GM19468 (cell line): ENCODE results near the gene SPRR1A.

Experiments
- ATAC-seq: cut with Tn5 transposase; IDR thresholded peaks from one replicate; pipeline ENCODE4 v1.9.1; 2021; ENCODE audit warnings: mild to moderate bottlenecking, moderate library complexity, moderate number of reproducible peaks; ENCODE audit not compliant: unreplicated experiment; ENCODE audit errors: extremely low read depth

The SPRR1A gene, protein sequence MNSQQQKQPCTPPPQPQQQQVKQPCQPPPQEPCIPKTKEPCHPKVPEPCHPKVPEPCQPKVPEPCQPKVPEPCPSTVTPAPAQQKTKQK

DNA sequence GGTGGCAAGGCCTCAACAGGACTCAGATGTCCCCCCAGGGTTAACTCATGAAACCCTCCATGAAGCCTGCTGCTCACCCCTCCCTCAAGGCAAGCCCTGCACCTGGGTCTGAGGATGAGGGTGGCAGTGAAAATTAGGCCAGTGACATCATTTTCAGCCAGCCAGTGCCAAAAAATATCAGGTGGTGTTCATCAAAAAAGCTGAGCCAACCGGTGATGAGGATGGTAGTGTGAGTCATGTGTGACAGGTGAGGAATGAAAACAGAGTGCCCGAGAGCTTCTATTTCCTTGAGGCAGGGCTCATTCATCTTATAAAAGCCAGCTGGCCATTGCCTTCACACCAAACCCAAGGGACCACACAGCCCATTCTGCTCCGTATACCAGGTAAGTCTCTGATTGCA, at the start of gene SPRR1A:
Gene SPRR1A, plus strand, starts transcription at position 339 of the 400 bp plus-strand sequence. CDS start 1,150 bp downstream, outside the sequence.
- ATAC-seq: no peak

DNA sequence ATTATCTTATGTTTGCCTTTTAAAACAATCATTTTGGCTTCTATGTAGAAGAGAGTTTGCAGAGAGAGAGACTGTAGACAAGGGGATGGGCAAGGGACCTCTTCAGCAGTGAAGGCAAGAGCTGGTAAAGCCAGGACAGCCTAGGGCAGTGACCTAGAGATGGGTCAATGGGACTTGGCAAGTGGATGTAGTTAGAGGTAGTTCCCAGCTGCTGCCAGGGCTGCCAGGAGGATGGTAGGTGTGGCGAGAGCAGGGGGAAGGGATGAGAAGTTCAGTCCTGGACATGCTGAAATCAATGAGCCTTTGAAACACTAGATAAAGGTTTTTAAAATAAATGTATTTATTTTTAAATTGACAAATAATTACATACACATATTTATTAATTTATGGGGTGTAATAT, 43.3 kb upstream of the SPRR1A start:
- no peak for ATAC-seq

DNA sequence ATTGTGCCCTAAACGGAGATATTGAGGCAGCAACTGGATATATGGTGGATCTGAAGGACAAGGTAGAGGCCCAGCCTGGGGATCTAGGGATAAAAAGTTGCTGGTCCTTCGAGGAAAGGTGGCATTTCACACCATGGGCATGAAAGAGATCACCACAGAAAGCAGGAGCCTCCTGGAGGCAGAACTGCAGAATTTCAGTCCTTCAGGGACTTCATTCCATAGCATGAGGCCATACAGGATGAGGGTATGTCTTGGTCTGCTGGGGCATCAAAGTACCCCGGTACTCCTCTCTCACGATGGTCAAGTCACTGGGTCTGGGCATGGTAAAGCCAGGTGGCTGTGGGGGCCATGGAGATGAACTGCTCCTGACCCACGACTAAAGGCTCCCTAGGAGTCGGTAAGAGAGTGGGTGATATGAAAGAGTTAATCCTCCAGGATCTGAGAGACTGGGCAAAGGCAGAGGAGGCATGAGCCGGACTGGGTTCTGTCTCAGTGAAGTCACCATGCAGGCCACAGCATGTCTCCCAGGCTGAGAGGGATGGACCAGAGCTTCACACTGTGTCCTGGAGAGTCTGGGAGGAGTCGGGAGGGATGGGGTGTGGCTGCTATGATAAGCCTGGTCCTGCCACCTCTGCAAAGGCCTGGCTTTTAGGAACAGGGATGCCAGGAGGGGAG, 42.7 kb upstream of the SPRR1A start:
- no peak for ATAC-seq

DNA sequence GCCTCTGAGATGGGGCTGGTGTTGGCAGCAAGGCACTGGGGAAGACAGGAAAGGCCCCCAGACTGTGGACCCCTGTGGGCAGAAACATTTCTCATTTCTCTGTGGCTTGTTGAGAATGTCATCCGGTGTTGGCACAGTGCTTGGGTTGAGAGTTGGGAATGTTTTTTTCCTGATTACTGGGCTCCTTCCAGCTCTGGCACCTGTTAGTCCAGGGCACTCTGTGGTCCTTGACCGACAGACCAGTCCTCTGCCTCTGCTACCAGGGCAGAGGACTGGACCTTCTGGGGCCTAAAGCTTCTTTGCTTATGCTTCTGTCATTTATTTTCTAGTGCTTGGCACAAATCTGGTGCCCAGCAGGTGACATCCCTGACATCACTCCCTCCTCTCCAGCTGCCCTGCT, 41.7 kb upstream of the SPRR1A start:
- ATAC-seq: no peak

DNA sequence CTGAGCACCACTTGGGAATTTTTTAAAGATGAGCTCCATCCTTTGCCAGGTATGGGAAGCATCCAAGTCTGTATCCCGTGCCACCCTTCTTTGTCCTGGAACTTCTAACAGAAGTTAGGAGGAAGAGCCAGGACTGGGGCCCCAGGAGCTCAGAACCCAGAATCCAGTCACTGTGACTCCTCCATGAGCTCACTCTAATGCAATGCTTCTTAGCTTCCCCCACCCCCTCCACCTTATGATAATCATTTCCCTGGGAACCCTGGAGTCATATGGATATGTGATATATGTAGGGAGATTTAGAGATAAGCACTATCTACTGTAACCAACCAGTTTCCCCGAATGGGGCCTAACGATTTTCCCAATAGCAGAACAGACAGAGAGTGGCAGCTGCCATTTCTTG, 37.6 kb upstream of the SPRR1A start:
- no peak for ATAC-seq

DNA sequence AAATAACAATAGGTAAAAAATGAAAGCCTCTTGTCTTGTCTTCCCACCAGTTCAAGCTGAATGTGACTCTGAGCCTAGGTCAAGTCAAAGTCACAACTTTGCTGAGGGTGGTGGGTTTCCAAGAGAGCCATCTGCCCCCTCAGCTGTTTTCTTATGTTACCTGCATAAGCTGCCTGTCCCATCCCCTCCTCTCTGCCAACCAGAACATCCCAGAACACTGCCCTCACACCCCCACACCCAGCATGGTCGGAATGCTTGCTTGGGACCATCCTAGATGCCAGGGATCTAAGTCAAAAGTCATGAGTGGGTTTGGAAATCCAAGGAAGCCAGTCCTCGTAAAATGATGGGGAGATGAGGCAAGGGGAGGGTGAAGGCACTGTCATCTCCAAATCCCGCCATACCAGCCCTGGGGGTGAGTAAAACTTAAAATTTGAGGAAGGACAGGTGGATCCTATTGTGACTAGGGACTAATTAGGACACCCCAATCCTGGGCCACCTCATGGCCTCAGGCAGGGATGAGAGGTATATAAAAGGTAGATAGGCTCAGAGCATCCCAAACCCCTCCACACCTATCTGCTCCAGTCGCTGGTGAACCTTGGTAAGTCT, 37.1 kb upstream of the SPRR1A start, which contains the start of gene SPRR5:
Gene SPRR5, plus strand, starts transcription at position 556 of the 606 bp plus-strand sequence. CDS start 1,349 bp downstream, outside the sequence.
- ATAC-seq: no peak

DNA sequence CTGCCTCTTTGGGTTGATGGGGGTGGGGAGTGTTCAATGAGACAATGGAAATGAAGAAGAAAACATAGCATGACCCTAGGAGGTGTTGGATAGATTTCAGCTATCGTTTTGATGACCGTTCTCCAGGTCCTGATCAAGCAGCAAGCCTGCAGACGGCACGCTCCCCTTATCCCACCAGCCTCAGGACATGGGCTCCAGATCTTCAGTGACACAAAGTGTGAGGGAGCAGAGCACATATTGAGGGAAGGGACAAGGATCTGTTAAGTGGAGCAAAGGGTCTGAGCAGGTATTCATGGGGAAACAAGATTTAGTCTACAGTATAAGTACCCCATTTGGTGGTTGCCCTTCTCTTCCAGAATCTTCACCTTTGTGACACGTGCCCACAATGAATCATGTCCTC, 32.2 kb upstream of the SPRR1A start:
- no peak for ATAC-seq

DNA sequence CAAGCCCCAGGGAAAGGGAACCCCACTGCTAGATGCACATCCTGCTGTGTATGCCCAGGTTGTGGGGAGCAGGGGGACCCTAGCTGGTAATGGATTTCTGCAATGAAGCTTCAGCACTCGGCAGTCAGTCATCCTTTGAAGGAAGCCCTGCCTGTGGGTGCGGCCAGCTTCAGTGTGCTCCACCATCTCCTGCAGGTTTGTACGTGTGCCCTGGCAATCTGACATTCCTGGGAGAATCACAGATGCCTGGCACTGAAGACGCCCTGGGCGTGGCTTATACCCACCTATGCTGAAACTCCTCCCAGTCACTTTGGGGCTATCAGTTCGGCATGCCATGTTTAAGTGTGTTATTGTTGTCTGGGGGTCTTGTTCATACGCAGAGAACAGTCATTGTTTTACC, 30.1 kb upstream of the SPRR1A start:
- ATAC-seq: no peak

DNA sequence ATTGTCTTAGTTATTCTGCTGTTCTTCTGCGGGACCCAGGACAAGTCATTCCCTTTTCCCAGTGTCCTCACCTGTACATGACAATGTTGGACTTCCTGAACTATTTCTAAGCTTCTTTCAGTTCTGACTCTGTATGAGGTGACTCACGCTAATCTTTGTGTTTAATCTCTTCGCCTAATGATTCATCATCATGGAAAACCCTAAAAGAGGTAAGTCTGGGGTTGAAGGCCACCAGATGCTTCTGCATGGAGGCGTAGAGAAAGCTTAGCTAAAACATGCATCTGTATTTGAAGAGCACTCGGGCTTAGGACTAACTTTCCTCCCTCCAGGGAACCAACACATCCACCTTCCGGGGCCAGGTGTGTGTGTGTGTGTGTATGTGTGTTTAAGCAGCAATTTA, 29.4 kb upstream of the SPRR1A start:
- no peak for ATAC-seq

DNA sequence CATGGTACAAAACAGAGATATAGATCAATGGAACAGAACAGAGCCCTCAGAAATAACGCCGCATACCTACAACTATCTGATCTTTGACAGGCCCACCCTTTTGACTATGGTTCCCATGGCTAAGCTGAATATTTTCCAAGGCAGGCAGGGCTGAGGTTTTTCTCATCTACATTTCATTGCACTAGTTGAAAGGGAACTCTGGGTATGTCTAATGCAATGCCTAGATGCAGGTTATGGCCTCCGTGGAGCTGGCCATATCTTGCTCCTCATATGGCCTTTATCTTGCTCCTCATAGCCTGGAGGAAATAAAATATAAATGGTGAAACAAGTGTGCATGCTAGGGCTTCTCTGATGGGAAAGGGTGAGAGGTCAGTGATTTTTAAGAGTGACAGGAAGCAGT, 26.3 kb upstream of the SPRR1A start:
- no peak for ATAC-seq

DNA sequence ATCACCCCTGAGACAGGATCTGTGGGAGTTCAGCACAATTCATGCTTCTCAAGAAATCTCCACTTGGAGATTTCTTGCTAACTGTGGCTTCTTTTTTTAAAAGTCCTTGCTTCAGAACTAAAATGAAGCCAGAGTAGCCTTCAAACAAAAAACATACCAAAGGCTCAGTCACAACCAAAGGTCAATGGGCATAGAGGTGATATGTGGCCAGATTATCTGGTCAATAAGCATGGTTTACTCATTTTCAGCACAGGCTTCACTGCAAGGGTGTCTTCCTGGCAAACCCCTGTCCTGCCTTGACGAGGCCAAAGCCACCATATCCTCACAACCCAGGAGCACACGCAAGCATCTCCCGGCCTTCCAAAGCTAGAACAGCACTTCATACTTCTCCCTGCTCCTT, 24.6 kb upstream of the SPRR1A start:
- ATAC-seq: no peak

DNA sequence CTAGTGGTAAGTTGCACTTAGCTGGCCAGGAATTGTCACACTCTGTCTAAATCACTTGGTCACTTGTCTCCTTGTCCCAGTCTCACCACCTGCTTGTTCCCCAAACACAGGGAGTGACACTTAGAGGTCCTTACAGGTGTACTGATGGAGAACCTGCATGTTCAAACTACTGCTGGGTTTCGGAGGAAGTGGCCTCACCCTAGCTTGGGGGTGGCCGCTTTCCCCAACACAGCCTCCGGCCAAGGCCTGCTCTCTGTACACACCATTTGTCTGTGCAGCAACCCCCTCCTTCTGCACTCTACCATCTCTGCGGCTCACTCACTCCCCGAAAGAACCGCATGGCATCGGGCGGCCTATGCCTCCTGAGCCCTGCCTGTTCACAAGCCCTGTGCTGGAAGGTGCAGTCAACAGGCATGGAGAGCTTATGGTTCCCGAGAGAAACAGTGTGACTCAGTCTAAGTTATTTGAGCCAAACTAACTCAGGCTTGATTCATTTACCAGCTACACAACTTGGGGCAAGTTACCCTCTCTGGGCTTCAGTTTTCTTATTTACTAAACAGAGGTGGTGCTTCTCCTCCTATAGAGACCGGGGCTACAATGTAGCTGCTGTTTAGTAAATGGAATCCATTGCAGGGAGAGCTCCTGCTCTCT, 24.0 kb upstream of the SPRR1A start:
- no peak for ATAC-seq

DNA sequence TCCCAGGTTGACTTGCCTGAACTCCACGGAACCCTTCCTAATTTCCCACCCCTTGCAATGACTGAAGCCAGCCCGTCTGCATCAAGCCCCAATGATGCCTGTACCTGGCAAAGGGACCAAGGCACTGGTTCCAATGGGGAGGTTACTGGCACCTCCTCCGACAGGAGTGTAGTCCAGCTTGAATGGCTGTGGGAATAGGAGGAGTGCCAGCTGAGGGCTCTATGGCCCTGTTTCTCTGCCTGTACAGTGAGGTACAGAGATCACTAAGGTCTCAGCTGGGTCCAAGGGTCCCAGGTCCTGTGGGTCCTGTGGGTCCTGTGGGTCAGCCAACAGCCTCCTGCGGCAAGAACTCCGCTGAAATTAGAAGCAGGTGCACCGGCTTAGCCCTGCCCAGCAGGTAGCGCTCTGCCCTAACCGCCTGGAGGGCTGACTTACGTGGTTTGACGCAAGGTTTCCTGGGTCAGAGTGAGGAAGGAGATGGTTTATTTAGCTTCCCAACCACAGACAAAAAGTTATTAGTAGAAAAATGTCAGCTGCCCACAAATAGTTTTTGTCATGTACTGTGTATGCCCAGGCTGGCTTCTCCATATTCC, 23.3 kb upstream of the SPRR1A start:
- ATAC-seq: no peak

DNA sequence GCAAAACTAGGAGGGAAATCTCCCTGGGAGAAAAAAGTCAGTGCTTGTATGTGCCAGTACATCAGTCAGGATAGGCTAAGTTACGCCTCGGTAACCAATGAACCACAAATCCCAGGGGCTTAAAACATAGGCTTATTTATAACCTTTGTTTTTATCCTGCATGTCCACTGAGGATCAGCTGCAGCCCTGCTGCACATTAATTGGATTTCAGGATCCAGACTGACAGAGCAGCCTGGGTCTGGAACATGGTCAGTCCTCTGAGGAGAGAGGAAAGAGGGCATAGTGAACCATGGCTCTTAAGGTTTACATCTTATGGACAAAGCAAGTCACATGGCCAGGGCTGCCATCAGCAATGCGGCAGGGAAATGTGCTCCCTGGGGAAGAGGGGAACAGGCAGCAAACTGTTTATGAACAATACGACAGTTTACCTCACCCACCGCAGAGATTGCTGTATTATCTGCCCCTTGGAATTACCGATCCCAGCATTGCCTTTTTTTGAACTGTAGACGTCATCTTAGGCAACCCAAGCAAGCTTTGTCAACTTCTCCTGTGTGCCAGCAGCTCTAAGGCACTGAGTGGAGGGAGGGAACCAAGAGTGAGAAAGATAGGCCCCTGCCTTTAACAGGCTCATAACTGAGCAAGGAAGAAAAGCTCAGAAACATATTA, 22.5 kb upstream of the SPRR1A start:
- no peak for ATAC-seq

DNA sequence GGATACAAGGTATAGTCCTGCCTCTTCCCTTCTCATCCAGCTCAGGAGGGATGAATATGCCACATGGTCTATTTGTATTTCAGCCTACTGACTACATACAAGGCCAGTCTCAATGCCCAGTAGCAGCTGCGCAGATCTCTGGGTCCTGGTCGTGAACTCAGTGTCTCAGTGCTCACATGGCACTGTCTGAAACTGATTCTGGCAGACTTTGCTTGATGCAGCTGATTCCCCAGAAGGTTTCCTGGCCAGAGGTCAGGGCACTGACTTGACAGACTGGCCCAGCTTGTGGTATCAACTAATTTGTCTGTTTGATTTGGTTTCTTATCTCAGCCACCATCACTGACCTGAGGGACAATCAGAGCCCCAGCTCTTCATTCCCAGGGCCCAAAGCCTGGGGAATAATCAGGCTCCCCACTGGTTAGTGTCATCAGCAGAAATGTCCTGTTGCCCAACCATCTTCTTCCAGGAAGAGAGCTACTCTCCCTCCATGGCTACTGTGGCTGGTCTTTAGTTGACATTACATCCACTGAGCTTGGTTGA, 20.9 kb upstream of the SPRR1A start:
- ATAC-seq: no peak

DNA sequence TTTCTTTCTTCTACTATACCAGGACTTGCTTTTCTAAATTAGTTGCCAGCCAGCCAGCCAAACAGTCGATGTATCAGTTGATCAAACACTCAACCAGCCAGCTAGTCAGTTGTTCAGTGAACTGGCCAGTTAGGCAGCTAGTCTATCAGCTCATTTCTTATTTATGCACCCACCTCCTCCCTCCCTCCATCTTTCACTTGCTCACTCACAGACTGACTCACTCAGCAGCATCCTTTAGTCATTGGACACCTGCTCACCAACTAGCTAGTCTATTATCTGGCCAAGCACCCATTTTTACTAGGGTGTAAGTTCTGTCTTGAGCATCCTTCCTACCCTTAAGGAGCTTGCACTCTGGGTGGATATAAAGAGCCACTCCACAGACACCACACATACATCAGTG, 19.3 kb upstream of the SPRR1A start:
- ATAC-seq: no peak

DNA sequence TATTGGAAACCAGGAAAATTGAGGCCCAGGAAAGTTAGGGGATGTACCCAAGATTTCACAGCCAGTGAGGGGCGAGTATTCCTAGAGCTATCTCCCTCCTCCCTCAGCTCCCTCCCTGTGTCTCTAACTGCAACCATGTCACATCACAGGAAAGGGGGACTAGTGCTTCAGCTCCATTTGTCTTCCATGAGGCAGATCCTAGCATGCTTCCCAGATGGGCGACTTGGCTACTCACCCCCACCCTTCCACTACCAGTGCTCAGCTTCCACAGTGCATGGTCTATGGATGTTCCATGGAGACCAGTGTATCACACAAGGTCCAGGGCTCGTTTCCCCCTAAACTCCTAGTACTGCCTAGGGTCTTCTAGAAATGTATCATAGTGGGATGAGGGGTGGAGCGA, 18.0 kb upstream of the SPRR1A start:
- no peak for ATAC-seq

DNA sequence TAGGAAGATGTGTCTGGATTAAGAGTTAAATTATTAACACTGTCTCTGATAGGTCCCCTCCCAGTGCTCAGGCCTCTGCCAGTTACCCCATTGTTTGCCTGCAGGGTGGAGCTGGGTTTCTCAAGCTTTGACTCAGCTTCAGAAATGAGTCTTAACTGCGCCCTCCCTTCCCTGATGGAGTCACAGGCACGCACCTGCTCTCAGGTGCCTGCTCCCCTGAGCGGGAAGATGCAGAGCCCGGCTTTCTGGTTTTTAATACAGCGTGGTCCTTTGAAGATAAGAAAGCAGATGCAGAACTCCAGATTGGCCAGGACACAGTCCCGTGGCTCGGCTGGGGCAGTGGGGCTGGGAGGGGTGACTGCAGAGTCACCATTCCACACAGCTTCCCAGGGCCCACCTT, 16.7 kb upstream of the SPRR1A start:
- no peak for ATAC-seq

DNA sequence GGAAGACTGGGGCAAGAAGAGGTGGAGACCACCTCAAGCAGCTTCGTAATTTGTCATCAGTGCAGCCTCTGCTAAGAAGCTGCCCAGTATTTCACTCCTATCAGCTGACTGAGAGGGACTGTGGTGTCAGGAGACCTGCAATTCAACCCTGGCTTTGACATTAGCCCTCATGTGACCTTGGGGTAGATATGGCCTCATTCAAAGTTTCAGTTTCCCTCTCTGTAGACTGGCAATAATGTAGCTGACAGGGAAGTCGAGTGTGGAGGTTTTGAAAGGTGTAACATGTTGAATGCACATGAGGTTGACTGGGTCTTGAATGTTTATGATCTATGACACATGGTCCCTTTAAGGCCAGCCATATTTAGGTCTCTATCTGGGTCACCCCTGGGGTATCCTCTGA, 15.6 kb upstream of the SPRR1A start:
- peak; percentile 68 for ATAC-seq

DNA sequence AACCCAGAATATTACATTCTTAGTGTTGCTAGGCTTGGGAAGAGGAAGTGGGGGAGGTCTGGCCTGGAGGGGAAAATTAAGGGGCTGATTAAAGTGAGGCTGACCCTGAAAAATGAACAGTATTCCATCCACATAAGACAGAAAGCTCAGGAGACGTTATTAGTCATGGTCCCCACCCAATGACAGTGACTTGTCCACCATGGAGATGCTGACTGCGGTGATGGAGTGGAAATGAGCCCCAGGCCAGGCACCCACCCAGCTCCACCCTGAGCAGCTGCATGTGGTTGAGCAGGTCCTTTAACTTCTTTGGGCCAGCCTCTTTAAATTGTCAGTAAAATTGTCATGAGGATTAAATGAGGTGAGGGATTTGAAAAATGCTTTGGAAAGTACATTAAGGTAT, 14.8 kb upstream of the SPRR1A start:
- no peak for ATAC-seq
